HG02852 (cell line): ENCODE results near the gene MAP3K14.
A peak's percentile ranks its signal among the peaks of the same experiment; 100 is the strongest.
"Not testable (repeated sequence)": the region's sequence is repeated elsewhere in the genome, so short reads cannot be mapped to it uniquely, and the experiment has no call there.

Experiments
- ATAC-seq: cut with Tn5 transposase; IDR thresholded peaks from one replicate; pipeline ENCODE4 v1.9.1; 2021; ENCODE audit warnings: mild to moderate bottlenecking, moderate library complexity; ENCODE audit not compliant: unreplicated experiment

MAP3K14 gene

GRCh38 chr17:45261577-45262515, 55.0 kb downstream of the MAP3K14 start, which contains the start of gene SPATA32:
TSS of gene SPATA32 (minus strand) at chr17:45262094. CDS start at chr17:45262016, 78 bp downstream.
- no peak for ATAC-seq

DNA sequence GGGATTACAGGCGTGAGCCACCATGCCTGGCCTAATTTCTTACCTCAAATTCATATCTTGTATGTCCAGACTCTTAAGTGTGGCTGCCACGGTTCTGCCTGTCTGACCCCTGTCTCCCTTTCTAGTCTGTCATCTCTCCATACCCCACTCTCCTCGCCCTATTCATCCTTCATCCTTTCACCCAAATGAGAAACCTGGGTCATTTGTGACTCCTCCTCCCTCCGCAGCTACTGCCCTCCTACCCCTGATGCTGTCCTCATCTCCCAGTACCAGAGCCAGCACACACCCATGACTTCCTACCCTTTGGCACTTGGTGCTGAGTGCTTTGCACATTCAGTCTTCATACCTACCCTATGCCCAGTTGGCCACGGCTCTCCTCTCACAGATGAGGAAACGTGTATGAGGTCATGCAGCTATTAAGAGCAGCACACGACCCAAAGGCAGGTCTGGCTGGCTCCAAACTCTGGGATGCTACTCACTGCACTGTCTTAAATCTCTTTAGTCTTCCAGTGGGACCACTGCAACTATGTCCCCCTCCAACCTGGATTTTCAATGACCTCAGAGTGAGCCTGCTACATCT, 56.5 kb downstream of the MAP3K14 start:
- no peak for ATAC-seq

- ATAC-seq, result no peak
Observed at GRCh38 chr17:45258981-45259380, 57.8 kb downstream of the MAP3K14 start.

- ATAC-seq, result no peak
Observed at GRCh38 chr17:45257115-45257514, 59.7 kb downstream of the MAP3K14 start.

- ATAC-seq, result no peak
Observed at GRCh38 chr17:45256114-45256966, 60.5 kb downstream of the MAP3K14 start.

DNA sequence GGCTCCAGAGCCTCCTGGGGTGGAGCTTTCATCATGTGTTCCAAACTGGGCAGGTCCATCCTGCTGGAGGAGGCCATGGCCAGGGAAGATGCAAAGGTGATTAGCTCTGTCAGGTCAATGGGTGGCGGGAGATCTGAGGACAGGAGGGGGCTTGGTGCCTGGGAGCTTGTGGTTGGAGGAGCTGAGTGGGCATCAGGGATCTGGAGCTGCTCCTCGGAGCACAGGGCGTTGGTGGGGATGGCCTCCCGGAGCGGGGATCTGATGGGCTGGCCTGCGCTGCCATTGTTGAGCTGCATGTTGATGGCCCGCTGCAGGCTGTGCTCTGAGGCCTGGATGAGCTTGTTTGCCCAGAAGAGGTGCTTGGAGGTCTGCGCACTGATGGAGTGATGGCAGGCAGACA, 61.5 kb downstream of the MAP3K14 start:
- ATAC-seq, result no peak

DNA sequence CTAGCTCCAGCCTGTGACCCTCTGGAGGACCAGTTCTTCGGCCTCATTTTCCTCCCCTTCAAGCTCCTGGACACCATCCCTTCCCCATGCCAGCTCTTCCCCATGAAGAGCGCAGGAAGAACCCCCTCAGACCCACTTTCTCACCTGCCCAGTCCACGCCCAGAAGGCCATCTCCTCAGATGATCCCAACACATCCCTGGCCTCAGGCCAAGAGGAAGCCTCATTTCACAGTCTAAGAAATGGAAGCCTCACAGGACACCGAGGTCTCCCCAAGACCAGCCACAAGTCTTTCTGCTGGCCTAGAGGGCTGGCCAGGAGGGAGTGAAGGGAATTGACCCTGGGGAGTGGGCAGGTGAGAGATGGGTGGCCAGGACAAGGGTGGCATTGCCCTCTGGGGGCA, 62.9 kb downstream of the MAP3K14 start:
- no peak for ATAC-seq

GRCh38 chr17:45253237-45253636, 63.6 kb downstream of the MAP3K14 start:
- ATAC-seq, result not testable (repeated sequence)

DNA sequence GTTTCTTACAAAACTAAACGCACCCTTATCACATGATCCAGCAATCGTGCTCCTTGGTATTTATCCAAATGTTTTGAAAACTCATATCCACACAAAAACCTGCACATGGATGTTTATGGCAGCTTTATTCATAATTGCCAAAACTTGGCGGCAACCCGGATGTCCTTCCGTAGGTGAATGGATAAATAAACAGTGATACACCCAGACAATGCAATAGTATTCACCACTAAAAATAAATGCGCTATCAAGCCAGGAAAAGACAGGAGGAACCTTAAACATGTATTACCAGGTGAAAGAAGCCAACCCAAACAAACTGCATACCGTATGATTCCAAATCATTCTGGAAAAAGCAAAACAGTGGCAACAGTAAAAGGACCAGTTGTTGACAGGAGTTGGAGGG, 64.9 kb downstream of the MAP3K14 start:
- ATAC-seq, result no peak

DNA sequence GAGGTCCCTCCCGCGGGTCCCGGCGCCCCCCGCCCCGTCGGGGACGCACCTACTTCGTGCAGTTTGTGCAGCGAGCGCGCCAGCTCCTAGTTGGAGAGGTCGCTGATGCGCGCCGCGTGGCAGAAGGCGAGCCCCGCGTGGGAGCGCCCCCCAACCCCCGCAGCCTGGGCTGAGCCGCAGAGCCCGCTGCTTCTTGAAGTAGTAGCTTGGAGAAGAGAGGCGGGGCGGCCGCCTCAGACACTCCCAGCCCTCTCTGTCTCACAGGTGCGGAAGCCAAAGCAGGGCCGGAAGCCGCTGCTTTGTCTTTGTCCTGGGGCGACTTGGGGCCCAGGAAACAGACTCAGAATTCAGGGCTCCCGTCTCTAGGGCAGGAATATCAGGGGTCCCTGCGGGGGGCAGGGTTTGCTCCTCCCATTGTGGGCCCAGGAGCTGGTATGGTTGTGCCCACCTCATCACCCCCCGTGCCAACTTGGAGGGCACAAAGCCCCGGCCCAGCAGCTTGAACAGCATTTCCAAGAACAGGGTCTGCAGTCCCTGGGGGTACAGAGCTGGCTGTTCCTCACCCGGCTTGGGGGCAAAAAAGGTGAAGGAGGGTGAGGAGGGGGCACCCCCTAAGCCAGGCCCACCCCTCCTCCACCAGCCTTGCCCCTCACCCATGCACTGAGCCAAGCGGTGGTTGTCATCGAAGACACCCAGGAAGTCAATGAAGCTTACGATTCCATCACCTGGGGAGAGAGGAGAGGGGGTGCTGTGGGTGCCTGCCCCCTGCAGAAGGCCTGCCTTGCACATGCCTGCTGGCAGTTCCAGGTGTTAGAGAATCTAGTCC, 68.5 kb downstream of the MAP3K14 start:
- peak; percentile 57 for ATAC-seq

DNA sequence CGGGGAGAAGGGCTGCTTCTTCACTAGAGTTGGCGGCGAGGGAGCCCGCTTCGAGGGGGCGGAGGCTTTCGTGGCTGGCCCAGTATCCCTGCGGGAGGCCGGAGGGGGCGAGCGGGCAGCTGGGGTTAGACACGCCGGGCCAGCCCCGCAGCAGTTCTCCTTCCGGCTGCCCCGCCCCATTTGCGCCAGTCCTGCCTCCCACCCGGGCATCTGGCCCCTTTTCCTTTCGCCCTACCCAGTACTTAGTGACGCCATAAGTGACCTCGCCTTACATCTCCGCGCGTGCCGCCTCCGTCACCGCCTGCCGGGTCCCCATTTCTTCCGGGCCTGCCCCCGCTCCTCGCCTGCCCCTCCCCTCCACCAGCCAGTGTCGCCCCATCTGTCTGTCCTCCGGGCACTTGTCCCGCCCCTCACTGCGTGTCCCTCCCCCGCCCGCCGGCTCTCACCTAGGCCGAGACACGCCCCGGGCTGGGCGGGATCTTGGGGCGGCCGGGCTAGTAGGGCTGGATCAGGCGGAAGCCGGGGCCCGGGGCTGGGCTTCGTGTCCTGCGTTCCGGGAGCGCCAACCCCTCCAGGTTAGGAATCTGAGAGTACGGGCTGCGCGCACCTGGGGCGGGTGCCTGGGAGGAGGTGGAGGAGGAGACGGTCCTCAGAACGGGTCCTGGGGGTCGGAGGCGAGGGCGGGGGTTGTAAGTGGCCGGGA, 69.2 kb downstream of the MAP3K14 start:
- peak; percentile 76 for ATAC-seq

GRCh38 chr17:45246861-45247428, 69.9 kb downstream of the MAP3K14 start:
- ATAC-seq, result no peak

- ATAC-seq, result no peak
Observed at GRCh38 chr17:45246338-45246737, 70.5 kb downstream of the MAP3K14 start.

- no peak for ATAC-seq
Observed at GRCh38 chr17:45244725-45245656, 71.8 kb downstream of the MAP3K14 start.

DNA sequence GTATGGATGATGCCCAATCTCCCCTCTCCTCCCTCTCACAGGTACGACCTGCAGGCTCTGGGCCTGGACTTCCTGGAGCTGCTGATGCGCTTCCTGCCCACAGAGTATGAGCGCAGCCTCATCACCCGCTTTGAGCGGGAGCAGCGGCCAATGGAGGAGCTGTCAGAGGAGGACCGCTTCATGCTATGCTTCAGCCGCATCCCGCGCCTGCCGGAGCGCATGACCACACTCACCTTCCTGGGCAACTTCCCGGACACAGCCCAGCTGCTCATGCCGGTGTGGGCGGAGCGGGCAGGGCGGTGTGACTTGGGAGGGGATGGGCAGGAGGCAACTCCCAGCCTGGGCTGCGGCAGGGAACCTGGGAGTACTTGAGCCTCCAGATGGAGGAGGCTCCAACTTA, 73.1 kb downstream of the MAP3K14 start:
- ATAC-seq, result no peak

DNA sequence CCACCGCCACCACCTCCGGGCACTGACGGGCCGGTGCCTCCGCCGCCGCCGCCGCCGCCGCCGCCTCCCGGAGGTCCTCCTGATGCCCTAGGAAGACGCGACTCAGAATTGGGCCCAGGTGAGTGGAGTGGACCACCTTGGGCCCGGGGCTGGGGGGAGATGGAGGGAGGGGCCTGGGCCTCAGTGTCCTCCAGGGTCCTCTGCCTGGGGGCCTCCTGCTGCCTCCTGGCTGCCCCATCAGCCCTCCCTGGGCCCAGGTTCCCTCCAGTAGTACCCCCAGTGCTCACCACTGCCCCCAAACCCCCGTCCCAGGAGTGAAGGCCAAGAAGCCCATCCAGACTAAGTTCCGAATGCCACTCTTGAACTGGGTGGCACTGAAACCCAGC, 74.8 kb downstream of the MAP3K14 start:
- no peak for ATAC-seq

DNA sequence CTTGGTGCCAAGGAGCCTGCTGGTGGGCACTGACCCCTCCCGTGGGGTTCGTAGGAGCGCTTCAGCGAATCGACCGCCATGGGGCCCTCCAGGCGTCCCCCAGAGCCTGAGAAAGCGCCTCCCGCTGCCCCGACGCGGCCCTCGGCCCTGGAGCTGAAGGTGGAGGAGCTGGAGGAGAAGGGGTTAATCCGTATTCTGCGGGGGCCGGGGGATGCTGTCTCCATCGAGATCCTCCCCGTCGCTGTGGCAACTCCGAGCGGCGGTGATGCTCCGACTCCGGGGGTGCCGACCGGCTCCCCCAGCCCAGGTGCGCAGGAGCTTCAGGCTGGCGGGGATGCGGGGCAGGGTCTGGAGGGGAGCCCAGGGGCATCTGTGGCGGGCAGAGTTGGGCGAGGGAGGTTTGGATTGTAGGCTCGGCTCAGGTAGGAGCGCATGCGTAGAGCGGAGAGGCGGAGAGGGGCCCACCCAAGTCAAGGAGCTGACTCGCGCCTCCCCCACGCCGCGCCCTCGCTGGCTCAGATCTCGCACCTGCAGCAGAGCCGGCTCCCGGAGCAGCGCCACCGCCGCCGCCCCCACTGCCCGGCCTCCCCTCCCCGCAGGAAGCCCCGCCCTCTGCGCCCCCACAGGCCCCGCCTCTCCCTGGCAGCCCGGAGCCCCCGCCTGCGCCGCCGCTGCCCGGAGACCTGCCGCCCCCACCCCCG, 75.3 kb downstream of the MAP3K14 start:
- ATAC-seq, result no peak

DNA sequence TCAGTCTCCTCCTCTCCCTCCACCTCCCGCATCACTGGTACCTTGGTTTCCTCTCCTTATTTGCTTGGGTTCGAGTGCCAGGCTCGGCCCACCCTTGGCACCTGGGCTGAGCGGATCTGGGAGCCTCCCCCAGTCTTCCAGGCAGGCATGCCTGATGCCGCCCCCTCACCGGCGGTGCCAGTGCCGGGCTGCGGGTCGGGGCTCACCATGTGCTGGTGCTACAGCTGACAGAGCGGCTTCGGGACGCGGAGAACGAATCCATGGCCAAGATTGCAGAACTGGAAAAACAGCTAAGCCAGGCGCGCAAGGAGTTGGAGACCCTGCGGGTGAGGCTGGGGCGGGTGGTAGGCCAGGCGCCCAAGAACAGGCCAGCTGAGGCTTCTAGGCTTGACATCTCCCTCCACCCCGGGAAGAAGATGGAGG, 75.9 kb downstream of the MAP3K14 start:
- no peak for ATAC-seq
